ENCODE measurements around the gene SMARCAD1.

SMARCAD1 gene, protein sequence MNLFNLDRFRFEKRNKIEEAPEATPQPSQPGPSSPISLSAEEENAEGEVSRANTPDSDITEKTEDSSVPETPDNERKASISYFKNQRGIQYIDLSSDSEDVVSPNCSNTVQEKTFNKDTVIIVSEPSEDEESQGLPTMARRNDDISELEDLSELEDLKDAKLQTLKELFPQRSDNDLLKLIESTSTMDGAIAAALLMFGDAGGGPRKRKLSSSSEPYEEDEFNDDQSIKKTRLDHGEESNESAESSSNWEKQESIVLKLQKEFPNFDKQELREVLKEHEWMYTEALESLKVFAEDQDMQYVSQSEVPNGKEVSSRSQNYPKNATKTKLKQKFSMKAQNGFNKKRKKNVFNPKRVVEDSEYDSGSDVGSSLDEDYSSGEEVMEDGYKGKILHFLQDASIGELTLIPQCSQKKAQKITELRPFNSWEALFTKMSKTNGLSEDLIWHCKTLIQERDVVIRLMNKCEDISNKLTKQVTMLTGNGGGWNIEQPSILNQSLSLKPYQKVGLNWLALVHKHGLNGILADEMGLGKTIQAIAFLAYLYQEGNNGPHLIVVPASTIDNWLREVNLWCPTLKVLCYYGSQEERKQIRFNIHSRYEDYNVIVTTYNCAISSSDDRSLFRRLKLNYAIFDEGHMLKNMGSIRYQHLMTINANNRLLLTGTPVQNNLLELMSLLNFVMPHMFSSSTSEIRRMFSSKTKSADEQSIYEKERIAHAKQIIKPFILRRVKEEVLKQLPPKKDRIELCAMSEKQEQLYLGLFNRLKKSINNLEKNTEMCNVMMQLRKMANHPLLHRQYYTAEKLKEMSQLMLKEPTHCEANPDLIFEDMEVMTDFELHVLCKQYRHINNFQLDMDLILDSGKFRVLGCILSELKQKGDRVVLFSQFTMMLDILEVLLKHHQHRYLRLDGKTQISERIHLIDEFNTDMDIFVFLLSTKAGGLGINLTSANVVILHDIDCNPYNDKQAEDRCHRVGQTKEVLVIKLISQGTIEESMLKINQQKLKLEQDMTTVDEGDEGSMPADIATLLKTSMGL

DNA sequence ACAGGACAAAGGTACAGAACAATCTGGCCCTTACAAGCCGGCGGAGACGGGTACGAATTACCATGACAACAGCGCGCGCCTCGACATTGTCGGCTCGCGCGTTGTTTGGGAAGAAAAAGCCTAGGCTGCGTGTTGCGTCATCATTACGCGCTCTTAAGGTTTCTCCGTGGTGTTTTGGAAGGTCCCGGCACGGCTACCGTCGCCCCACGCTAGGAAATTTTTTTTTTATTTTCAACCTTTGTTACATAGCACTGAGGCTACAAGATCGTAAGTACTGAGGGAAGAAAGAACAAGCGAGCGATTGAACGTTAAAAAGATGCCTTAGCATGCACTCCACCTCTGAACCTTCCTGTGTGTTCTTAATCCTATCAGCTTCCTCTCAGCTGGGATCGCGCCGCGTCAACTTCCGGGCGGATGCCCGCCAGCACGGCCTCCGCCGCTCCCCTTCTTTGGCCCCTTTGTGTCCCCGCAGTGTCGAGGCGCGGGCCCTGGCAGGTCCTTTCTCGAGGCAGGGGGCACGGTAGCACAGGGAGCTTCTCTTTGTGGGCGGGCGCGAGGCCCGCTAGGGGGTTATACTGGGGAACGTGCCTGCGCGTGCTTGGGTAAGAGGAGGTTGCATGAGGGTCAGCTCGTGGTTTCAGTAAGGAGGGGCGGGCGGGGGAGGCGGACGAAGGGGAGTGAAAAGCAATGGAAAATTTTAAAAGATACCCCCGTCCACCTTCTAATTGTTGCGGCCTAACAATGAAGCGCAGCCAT is at the start of gene SMARCAD1:
TSS of gene SMARCAD1 (plus strand) at position 397 of the 756 bp plus-strand sequence. CDS start 530 bp downstream, outside the sequence.
- peak; percentile 69 to 77 for DNase-seq (ENCODE audit: low read depth in 2 of 2)

DNA sequence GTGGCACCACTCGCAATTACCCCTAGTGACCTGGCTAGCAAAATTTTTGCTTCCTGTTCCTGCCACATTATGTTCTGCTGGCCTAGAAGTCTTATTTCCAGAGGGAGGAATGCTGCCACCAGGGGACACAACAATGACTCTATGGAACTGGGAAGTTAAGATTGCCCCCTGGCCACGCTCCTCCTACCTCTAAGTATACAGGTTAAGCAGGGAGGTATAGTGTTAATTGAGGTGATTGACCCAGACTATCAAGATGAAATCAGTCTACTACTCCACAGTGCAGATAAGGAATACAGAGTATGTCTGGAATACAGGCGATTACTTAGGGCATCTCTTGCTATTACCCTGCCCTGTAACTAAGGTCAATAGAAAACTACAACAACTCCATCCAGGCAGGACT is 48.8 kb upstream of the SMARCAD1 start:
- DNase-seq (ENCODE audit: low read depth in 2 of 2): no peak

DNA sequence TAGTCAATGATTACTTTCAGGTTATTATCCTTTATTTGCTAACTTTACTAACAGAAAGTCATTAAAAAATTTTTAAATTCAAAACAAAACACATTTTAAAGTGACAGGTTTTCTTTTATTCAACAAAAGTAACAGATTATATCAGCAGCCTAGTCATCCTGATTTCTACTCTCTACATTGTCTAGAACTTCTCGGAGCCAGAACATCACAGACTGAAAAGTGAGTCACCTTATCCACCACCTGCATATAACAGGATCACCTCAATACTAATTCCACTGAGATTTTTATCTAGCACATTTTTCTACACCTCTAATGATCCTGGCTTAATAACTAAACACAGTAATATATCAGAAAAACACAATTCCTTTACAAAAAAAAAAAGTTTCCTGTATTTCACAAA is 47.9 kb upstream of the SMARCAD1 start:
- no peak for DNase-seq (ENCODE audit: low read depth in 2 of 2)

GRCh38 chr4:94160774-94161173 is 46.9 kb upstream of the SMARCAD1 start:
- DNase-seq (ENCODE audit: low read depth in 2 of 2): no peak

GRCh38 chr4:94165256-94165655 is 42.4 kb upstream of the SMARCAD1 start:
- no peak for DNase-seq (ENCODE audit: low read depth in 2 of 2)

GRCh38 chr4:94168321-94168720 is 39.3 kb upstream of the SMARCAD1 start:
- no peak for DNase-seq (ENCODE audit: low read depth in 2 of 2)

DNA sequence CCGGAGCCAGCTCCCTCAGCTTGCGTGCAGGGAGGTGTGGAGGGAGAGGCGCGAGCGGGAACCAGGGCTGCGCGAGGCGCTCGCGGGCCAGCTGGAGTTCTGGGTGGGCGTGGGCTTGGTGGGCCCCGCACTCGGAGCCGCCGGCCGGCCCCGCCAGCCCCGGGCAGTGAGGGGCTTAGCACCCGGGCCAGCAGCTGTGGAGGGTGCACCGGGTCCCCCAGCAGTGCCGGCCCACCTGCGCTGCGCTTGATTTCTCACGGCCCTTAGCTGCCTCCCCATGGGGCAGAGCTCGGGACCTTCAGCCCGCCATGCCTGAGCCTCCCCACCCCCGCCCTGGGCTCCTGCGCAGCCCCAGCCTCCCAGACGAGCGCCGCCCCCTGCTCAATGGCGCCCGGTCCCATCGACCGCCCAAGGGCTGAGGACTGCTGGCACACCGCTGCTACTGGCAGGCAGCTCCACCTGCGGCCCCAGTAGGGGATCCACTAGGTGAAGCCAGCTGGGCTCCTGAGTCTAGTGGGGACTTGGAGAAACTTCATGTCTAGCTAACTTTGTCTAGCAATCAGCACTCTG is 37.8 kb upstream of the SMARCAD1 start:
- DNase-seq (ENCODE audit: low read depth in 2 of 2): no peak

DNA sequence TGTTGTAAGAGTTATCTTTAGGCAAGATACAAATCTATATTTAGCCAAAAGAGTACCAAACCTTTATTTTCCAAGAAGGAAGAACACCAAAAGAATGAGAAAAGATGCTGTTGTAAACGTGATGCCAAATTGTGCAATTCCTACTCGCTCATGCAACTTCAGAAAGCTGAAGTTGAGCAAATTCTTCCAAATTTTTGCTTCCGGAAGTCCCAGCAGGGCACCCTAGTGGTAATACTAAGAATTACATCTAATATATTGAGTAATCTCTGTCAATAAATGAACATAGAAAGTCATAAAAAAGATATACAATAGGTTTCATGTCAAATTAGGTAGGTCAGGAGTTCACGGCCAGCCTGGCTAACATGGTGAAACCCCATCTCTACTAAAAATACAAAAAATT is 36.0 kb upstream of the SMARCAD1 start:
- DNase-seq (ENCODE audit: low read depth in 2 of 2): no peak

GRCh38 chr4:94175553-94176261 is 32.0 kb upstream of the SMARCAD1 start:
- no peak for DNase-seq (ENCODE audit: low read depth in 2 of 2)

- DNase-seq (ENCODE audit: low read depth in 2 of 2): no peak
These were observed 29.8 kb upstream of the SMARCAD1 start for GRCh38 chr4:94177822-94178221.

- no peak for DNase-seq (ENCODE audit: low read depth in 2 of 2)
These were observed 25.9 kb upstream of the SMARCAD1 start for GRCh38 chr4:94181815-94182214.

- no peak for DNase-seq (ENCODE audit: low read depth in 2 of 2)
These were observed 4.9 kb upstream of the SMARCAD1 start for GRCh38 chr4:94202769-94203168.

DNA sequence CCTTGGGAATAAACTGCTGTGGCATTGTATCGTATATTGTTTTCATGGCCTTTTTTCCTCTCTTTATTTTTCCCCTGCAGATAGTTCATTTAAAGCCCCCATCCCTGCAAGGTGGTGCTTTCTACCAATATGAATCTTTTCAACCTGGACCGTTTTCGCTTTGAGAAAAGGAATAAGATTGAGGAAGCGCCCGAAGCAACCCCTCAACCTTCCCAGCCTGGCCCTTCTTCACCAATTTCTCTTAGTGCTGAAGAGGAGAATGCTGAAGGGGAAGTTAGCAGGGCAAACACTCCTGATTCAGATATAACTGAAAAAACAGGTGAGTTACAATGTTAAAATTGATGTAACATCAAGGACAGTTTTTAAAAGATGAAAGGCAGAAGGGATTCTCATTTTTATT is 601 bp downstream of the SMARCAD1 start:
- DNase-seq (ENCODE audit: low read depth in 2 of 2): no peak

- no peak for DNase-seq (ENCODE audit: low read depth in 2 of 2)
These were observed 1.3 kb downstream of the SMARCAD1 start for GRCh38 chr4:94208918-94209317.

DNA sequence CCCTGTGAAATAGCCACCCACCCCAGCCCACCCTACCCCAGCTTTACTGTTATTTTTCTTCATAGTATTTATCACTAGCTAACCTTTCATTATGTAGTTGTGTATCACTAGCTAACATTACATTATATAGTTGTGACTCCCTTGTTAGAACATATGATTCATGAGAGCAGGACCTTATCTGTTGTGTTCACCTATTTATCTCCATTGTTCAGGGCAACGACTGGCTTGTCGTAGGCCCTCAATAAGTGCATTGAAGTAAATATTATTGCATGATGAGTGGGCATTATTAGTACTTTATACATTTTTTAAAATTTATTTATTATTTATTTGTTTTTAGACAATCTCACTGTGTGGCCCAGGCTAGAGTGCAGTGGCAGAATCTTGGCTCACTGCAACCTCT is 4.2 kb downstream of the SMARCAD1 start:
- DNase-seq (ENCODE audit: low read depth in 2 of 2): no peak

- DNase-seq (ENCODE audit: low read depth in 2 of 2): no peak
These were observed 7.1 kb downstream of the SMARCAD1 start for GRCh38 chr4:94214703-94215319.

DNA sequence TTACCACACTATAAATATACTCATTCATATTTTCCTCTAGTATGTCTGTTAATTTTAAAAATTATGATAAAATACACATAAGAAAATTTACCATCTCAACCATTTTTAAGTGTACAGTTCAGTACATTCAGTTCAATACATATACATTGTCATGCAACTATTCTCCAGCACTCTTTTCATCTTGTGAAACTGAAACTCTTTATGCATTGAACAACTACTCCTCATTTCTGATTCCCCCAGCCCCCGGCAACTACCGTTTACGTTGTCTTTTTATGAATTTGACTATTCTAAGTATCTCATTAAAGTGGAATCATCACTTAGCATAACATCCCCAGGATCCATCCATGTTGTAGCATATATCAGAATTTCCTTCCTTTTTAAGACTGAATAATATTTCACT is 8.7 kb downstream of the SMARCAD1 start:
- DNase-seq (ENCODE audit: low read depth in 2 of 2): no peak

DNA sequence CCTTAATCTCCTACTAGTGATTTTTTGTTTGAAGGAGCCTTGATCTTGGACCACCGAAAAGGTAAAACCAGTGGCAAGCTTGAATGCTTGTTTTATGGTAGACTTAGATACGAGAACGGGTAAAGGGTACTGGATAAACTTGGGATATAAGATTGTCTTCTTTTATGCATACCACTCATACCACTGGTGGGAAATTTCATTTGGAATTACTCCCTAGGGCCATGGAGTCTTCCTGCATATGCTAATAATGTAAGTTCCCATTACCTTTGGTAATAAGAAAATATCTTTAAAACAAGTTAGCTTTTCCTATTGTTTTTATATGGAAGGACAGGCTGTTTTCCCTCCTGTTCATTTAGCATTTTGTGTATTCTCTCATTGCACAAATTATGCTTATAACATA is 11.7 kb downstream of the SMARCAD1 start:
- no peak for DNase-seq (ENCODE audit: low read depth in 2 of 2)

GRCh38 chr4:94221916-94222315 is 14.3 kb downstream of the SMARCAD1 start:
- no peak for DNase-seq (ENCODE audit: low read depth in 2 of 2)

GRCh38 chr4:94225449-94225848 is 17.8 kb downstream of the SMARCAD1 start:
- no peak for DNase-seq (ENCODE audit: low read depth in 2 of 2)

Measured in stimulated activated CD8-positive, alpha-beta memory T cell treated with anti-CD3 and anti-CD28 coated beads, Interleukin-7, amount 100 ng/mL, for 1 hour (primary cell).